ENCODE measurements around the gene YES1.

The YES1 gene

GRCh38 chr18:834082-834720, 22.2 kb upstream of the YES1 start:
- no peak overlapping the region for H3K4me3 ChIP-seq (ENCODE audit: low read length)

GRCh38 chr18:833197-833596, 21.2 kb upstream of the YES1 start:
- no peak for DNase-seq (ENCODE audit: low read depth)
- no peak overlapping the region for H3K4me3 ChIP-seq (ENCODE audit: low read length)
- no peak for TF ChIP-seq CTCF (conservative IDR thresholded peaks at IDR 0.05; ENCODE audit: low read depth, low read length)

More at GRCh38 chr18:834082-834720, 22.2 kb upstream of the YES1 start:
- no peak for DNase-seq (ENCODE audit: low read depth)
- TF ChIP-seq CTCF (conservative IDR thresholded peaks at IDR 0.05; ENCODE audit: low read depth, low read length), result no peak

GRCh38 chr18:832085-832681, 20.1 kb upstream of the YES1 start:
- H3K4me3 ChIP-seq (ENCODE audit: low read length), result no peak overlapping the region
- no peak for TF ChIP-seq CTCF (conservative IDR thresholded peaks at IDR 0.05; ENCODE audit: low read depth, low read length)
- no peak for DNase-seq (ENCODE audit: low read depth)

GRCh38 chr18:830315-830901, 18.4 kb upstream of the YES1 start:
- no peak for TF ChIP-seq CTCF (conservative IDR thresholded peaks at IDR 0.05; ENCODE audit: low read depth, low read length)
- no peak for DNase-seq (ENCODE audit: low read depth)
- H3K4me3 ChIP-seq (ENCODE audit: low read length), result no peak overlapping the region

- TF ChIP-seq CTCF (conservative IDR thresholded peaks at IDR 0.05; ENCODE audit: low read depth, low read length), result no peak
- H3K4me3 ChIP-seq (ENCODE audit: low read length), result no peak overlapping the region
- no peak for DNase-seq (ENCODE audit: low read depth)
These were observed 17.4 kb upstream of the YES1 start for GRCh38 chr18:829432-829831.

GRCh38 chr18:827093-827677, 15.1 kb upstream of the YES1 start:
- no peak overlapping the region for H3K4me3 ChIP-seq (ENCODE audit: low read length)
- DNase-seq (ENCODE audit: low read depth), result no peak
- no peak for TF ChIP-seq CTCF (conservative IDR thresholded peaks at IDR 0.05; ENCODE audit: low read depth, low read length)

All from retinal pigment epithelial cell (primary cell).